ENCODE data around the gene TBX21.

Gene TBX21

DNA sequence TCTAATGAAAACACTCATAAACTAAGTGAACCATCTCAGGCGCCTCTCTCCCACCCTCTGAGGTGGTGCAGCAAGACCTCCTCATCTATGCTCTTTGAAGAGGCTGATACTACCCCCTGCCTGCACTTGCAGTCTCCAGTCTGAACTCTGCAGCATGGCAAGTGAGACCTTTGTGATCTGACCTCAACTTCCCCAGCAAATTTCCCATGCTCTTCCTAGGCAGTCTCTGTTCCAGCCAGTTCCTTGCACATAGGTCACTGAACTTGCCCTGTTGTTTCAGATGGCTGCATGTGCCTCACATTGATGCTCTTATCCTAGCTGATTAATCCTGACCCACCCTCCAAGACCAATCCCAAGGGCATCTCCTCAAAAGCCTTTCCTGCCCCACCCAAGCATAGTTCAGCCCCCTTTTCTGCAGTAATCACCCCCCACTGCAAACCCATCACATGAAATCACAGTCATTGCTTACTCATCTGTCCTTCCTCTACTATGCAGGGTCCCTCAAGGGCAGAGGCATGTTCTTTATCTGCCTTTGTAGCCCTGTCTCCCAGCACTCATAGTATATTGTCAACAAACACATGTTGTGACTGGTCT lies 42.0 kb downstream of the TBX21 start:
- DNase-seq, result no peak

DNA sequence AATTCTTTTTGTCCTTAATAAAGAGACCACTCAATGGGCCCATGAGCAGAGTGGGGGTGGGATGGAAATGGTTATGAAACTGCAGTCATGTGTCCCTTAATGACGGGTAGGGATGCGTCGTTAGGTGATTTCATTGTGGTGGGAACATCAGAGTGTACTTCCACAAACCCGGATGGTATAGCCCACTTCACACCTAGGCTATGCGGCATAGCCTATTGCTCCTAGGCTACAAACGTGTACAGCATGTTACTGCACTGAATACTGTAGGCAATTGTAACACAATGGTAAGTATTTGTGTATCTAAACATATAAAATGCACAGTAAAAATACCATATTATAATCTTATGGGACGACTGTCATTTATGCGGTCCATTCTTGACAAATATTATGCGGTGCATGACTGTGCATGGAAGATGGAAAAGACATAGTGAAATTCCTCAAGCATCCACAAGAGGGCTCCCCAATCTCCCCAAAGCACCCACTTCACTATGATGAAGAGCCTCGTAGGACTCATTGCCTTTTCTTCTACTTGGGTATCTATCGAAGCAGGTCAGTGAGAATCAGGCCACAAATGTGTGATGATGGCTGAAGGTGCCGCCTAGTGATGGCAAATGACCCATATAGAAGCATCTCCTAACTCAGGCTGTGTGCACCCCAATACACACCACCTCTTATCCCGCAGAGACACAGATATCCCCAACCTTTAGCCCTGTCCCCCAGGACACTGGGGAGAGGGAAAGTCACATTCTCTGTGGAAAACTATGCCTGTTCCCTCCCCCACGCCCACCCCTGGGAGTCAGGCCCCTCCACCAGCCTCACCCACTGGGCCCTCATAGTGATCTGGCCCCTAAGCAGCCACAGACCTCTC lies 43.5 kb downstream of the TBX21 start:
- DNase-seq, result peak; percentile 48

DNA sequence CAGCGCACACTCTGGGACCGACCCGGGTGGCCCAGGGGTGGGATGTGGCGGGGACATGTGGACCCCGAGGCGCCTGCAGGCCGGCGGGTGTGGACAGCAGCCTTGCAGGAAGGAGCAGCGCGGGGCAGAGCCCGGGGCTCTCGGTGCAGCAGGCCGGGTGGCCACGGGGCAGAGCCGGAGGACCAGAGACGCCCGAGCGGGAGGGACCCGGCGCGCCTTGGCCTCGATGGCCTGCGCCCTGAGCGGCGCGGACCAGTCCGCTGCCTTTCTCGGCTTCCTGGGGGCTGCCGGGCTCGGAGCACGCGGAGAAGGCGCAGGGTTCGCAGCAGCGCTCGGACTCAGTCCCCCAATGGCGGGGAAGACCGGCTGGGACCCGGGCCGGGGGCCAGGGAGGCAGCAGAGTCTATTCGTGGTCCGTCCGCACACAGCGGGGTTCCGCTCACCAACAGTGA lies 45.2 kb downstream of the TBX21 start:
- DNase-seq, result no peak

DNA sequence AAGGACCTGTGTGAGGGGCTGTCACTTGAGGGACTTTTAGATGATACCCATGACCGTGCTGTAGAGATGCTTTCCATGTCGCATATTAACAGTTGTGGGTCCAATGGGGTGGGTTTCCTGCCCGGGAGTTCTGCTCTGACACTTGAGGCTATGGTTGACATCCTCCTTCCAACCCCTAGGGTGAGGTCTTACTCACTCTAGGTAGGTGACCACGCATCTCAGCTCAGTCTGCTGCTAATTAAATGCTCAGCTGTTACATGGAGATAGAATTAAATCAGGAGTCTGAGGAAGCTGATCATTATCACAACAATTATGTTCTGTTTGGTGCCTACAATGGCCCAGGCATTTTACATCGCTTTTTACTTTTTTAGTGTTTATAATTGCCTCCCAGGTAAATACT lies 48.4 kb downstream of the TBX21 start:
- DNase-seq, result no peak

DNA sequence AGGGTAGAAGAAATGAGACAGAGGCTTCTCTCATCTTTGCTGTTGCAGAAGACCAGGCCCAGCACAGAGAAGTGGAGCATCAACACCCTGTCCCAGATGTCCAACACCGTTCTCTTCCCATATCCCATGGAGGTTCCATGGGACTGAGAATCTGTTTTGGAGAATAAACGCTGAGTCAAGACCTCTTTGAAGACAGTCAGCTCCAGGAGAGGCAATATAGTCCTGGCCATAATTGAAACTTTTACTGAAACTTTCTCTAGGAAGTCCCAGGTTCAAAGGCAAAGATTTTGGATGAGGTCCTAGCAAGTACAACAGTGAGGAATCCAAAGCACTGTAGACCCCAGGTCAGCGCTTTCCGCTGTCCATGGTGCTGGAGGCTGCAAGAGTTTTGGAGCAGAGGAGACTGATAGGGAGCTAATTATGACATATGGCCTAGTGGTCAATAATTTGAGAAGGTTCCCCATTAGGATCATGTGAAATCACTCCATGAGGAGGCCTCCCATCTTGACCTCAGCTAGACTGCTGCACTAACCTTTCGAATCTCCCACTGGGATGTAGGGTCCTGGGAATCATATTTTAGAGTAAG lies 52.6 kb downstream of the TBX21 start:
- DNase-seq, result peak; percentile 49

DNA sequence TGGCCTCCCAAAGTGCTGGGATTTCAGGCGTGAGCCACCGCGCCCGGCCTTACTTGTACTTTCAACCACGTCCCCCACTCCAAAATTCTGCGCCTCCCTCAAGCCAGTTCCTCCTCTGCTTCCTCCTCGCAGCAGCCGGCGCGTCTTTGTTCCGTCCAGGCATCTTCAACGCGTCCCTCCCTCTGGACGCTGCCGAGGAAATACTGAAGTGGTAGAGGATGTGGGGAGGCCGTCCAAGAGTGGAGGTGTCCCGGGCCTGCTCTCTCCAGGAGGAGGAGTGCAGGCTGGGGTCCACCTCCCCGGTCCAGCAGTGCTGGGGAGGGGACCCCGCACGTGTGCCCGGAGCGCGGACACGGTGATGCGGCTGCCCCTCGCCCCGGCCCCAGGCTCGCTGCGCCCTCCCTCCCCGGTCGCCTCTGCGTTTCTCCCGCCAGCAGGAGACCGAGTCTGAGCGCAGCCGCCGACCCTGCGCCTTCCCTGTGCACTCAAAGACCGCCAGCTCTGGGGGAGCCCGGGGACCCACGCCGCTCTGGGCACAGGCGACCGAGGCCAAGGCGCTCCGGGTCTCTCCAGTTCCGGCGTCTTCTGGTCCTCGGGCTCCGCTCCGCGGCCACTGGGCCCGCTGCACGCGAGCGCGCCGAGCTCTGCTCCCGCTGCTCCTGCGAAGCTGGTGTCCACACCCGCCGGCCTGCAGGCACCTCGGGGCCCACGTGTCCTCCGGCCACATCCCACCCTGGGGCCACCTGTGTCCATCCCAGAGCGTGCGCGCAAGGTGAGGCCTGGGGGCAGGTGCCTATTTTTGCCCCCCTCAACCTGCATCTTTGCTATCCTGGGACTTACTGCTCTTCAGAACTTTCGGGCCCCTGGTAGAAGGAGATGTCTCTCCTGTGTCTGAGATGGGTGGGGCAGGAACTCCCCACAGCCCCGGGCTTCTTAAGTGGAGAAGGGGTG lies 56.9 kb downstream of the TBX21 start:
- DNase-seq, result peak; percentile 65

DNA sequence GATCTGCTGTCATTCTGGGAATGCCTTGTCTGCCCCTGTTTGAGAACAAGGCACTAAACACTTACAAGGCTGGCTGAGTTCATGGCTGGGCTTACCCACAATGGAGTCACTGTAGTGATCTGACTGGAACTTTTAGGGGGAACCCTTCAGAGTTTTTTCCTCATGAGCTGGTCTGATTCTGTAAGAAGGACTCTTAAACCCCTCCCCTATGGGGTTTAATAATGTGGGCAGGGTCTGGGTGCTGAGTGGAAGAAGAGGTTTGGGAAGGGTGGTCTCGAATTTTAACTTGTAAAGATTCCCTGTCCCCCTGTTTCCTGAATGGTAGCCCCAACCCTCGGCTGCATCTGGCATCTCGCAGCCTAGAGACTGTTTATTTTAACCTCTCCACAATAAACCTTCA lies 58.0 kb downstream of the TBX21 start:
- no peak for DNase-seq

DNA sequence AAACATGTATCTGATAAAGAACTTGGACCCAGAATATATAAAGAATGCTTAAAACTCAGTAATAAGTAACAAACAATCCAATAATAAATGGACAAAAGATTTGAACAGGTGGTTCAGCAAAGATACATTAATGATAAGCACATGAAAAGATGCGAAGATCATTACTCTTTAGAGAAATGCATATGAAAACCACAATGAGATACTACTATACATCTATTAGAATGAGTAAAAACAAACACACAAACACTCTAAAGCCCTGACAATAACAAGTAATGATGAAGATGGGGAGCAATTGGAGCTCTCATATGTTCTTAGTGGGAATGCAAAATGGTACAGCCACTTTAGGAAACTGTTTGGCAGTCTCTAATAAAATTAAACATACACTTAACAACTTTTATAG lies 59.4 kb downstream of the TBX21 start:
- DNase-seq, result no peak

DNA sequence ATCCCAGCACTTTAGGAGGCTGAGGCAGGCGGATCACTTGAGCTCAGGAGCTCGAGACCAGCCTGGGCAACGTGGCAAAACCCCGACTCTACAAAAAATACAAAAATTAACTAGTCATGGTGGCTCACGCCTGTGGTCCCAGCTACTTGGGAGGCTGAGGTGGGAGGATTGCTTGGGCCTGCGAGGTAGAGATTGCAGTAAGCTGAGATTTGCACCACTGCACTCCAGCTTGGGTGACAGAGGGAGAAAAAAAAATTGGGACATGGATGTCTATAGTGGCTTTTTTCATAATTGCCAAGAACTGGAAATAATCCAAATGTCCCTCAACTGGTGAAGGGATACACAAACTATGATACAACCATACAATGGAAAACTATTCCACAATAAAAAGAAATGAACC lies 59.9 kb downstream of the TBX21 start:
- DNase-seq, result no peak

All from RPMI8226 (cell line).